IMR-90 (cell line): Measurements from ENCODE around the gene HERC3. TPM values are rescaled to one million over a fixed set of nuclear protein-coding genes. Genes with fewer than 3 reads are reported as not detected.
A peak's percentile ranks its signal among the peaks of the same experiment; 100 is the strongest.

Source experiments
- ATAC-seq: fragments of 200-7000 bp; cut with Tn5 transposase; 2 replicates; pipeline ENCODE4 v1.9.1; 2020; ENCODE audit warnings: low read depth, mild to moderate bottlenecking, moderate library complexity
- BruUV-seq: library from RNA; stranded (reverse); fragments of 400-500 nt; replicated peaks from 2 replicates; lab custom pipeline; 2021; lab: Mats Ljungman, UMichigan
- CTCF ChIA-PET: fragments of 300-600 bp; formaldehyde crosslinking; extraction: SDS; loops from one replicate; lab custom pipeline; 2021; ENCODE audit warnings: antibody characterized with exemption; lab: Yijun Ruan, JAX
- POLR2A ChIA-PET: fragments of 300-600 bp; sonication (Branson Sonifier 250); formaldehyde crosslinking; loops from one replicate; lab custom pipeline; 2022; ENCODE audit warnings: antibody characterized with exemption; ENCODE audit not compliant: unreplicated experiment; lab: Charles Lee
- DNase-seq: peaks from one replicate; pipeline ENCODE4 v3.0.0; 2013
- H2AFZ ChIP-seq: replicated peaks from 2 replicates; pipeline ENCODE3; 2013; ENCODE audit warnings: low read length, mild to moderate bottlenecking; ENCODE audit not compliant: poor library complexity
- H2AK5ac ChIP-seq: 2 replicates; pipeline ENCODE4 v1.6.1; 2013; ENCODE audit warnings: low read depth, low read length, inconsistent platforms
- H2AK9ac ChIP-seq: replicated peaks from 2 replicates; pipeline ENCODE3; 2013; ENCODE audit warnings: mild to moderate bottlenecking, low read depth, low read length, moderate library complexity; ENCODE audit not compliant: poor library complexity
- H2BK120ac ChIP-seq: 2 replicates; pipeline ENCODE4 v1.6.1; 2013; ENCODE audit warnings: low read depth, low read length, inconsistent platforms
- H2BK15ac ChIP-seq: 3 replicates; pipeline ENCODE4 v1.6.1; 2013; ENCODE audit warnings: low read depth, low read length, inconsistent platforms
- H2BK20ac ChIP-seq: 2 replicates; pipeline ENCODE4 v1.6.1; 2013; ENCODE audit warnings: low read depth, mild to moderate bottlenecking, inconsistent platforms, low read length, moderate library complexity
- H2BK5ac ChIP-seq: 2 replicates; pipeline ENCODE4 v1.6.1; 2013; ENCODE audit warnings: mild to moderate bottlenecking, low read depth, low read length, inconsistent platforms; ENCODE audit not compliant: poor library complexity, severe bottlenecking
- H3K14ac ChIP-seq: replicated peaks from 2 replicates; pipeline ENCODE4 v1.6.1; 2013; ENCODE audit warnings: low read depth, low read length, inconsistent platforms
- H3K18ac ChIP-seq: 2 replicates; pipeline ENCODE4 v1.6.1; 2013; ENCODE audit warnings: low read depth, low read length, control low read depth
- H3K23ac ChIP-seq: 2 replicates; pipeline ENCODE4 v1.6.1; 2013; ENCODE audit warnings: low read depth, low read length, inconsistent platforms
- H3K27ac ChIP-seq: 2 replicates; pipeline ENCODE4 v1.5.1; 2013; ENCODE audit warnings: mild to moderate bottlenecking, control low read depth, low read length; ENCODE audit not compliant: insufficient read depth
- H3K27me3 ChIP-seq: 2 replicates; pipeline ENCODE4 v1.6.1; 2013; ENCODE audit warnings: low read length; ENCODE audit not compliant: control insufficient read depth, insufficient read depth
- H3K36me3 ChIP-seq: 2 replicates; pipeline ENCODE4 v1.6.1; 2013; ENCODE audit warnings: low read length, mixed read lengths; ENCODE audit not compliant: control insufficient read depth, insufficient read depth
- H3K4ac ChIP-seq: 2 replicates; pipeline ENCODE4 v1.6.1; 2013; ENCODE audit warnings: low read depth, low read length, inconsistent platforms
- H3K4me1 ChIP-seq: 2 replicates; pipeline ENCODE4 v1.6.1; 2013; ENCODE audit warnings: low read length, mixed read lengths; ENCODE audit not compliant: control insufficient read depth, insufficient read depth
- H3K4me2 ChIP-seq: 2 replicates; pipeline ENCODE4 v1.6.1; 2013; ENCODE audit warnings: low read depth, mild to moderate bottlenecking, control low read depth, low read length, moderate library complexity
- H3K4me3 ChIP-seq: 2 replicates; pipeline ENCODE4 v1.5.1; 2013; ENCODE audit warnings: low read depth, mild to moderate bottlenecking, control low read depth, low read length, moderate library complexity; ENCODE audit not compliant: insufficient read depth
- H3K56ac ChIP-seq: 2 replicates; pipeline ENCODE4 v1.6.1; 2013; ENCODE audit warnings: low read length, inconsistent platforms; ENCODE audit not compliant: insufficient read depth; ENCODE audit errors: extremely low read depth
- H3K79me1 ChIP-seq, 2 experiments: 2 replicates each; pipeline ENCODE4 v1.6.1; 2013; ENCODE audit warnings: low read length in 2 of 2, inconsistent platforms in 1 of 2, low read depth in 1 of 2
- H3K9ac ChIP-seq: 2 replicates; pipeline ENCODE4 v1.6.1; 2013; ENCODE audit warnings: low read depth, low read length, control low read depth
- H3K9me1 ChIP-seq: 2 replicates; pipeline ENCODE4 v1.6.1; 2013; ENCODE audit warnings: low read length, inconsistent platforms; ENCODE audit not compliant: insufficient read depth
- H3K9me3 ChIP-seq: 2 replicates; pipeline ENCODE4 v1.6.1; 2013; ENCODE audit warnings: low read length; ENCODE audit not compliant: control insufficient read depth, insufficient read depth
- H4K20me1 ChIP-seq: 2 replicates; pipeline ENCODE4 v1.6.1; 2013; ENCODE audit warnings: low read length, inconsistent platforms; ENCODE audit not compliant: insufficient read depth
- H4K5ac ChIP-seq: 2 replicates; pipeline ENCODE4 v1.6.1; 2013; ENCODE audit warnings: mild to moderate bottlenecking, low read depth, low read length, control low read depth
- H4K8ac ChIP-seq, 2 experiments: 2 replicates each; pipeline ENCODE4 v1.6.1; 2013; ENCODE audit warnings: low read depth in 2 of 2, low read length in 2 of 2, control low read depth in 1 of 2, inconsistent platforms in 1 of 2
- H4K91ac ChIP-seq: 2 replicates; pipeline ENCODE4 v1.6.1; 2013; ENCODE audit warnings: low read depth, low read length, inconsistent platforms; ENCODE audit not compliant: insufficient read depth
- BHLHE40 ChIP-seq: fragments of 150-350 bp; IDR thresholded peaks from 2 replicates; pipeline ENCODE4 v1.6.1; 2016; ENCODE audit warnings: mild to moderate bottlenecking, low read depth, low read length
- CHD1 ChIP-seq: IDR thresholded peaks from 2 replicates; pipeline ENCODE4 v1.6.1; 2012; ENCODE audit warnings: low read depth, low read length, improper control_type of control experiment
- CTCF ChIP-seq: conservative IDR thresholded peaks from 2 replicates; pipeline ENCODE4 v1.5.1; 2012; ENCODE audit warnings: mild to moderate bottlenecking, low read depth, low read length, improper control_type of control experiment
- ELK1 ChIP-seq: fragments of 150-350 bp; IDR thresholded peaks from 2 replicates; pipeline ENCODE4 v1.6.1; 2016; ENCODE audit warnings: low read depth, mild to moderate bottlenecking, low read length, moderate library complexity, borderline replicate concordance
- FOS ChIP-seq: fragments of 150-350 bp; IDR thresholded peaks from 2 replicates; pipeline ENCODE4 v1.6.1; 2016; ENCODE audit warnings: low read depth, low read length
- MAFK ChIP-seq: IDR thresholded peaks from 2 replicates; pipeline ENCODE4 v1.6.1; 2012; ENCODE audit warnings: low read depth, low read length, improper control_type of control experiment
- NFE2L2 ChIP-seq: fragments of 150-350 bp; IDR thresholded peaks from 2 replicates; pipeline ENCODE4 v1.6.1; 2016; ENCODE audit warnings: low read depth, mild to moderate bottlenecking, low read length
- POLR2A ChIP-seq: IDR thresholded peaks from 2 replicates; pipeline ENCODE4 v1.6.1; 2012; ENCODE audit warnings: mild to moderate bottlenecking, low read depth, low read length
- RAD21 ChIP-seq: IDR thresholded peaks from 2 replicates; pipeline ENCODE4 v1.6.1; 2012; ENCODE audit warnings: low read length, improper control_type of control experiment
- RCOR1 ChIP-seq: IDR thresholded peaks from 2 replicates; pipeline ENCODE4 v1.6.1; 2012; ENCODE audit warnings: mild to moderate bottlenecking, low read length, improper control_type of control experiment; ENCODE audit not compliant: insufficient replicate concordance
- RFX5 ChIP-seq: IDR thresholded peaks from 2 replicates; pipeline ENCODE4 v1.8.0; 2012; ENCODE audit warnings: low read depth, mild to moderate bottlenecking, low read length, moderate library complexity
- SMC3 ChIP-seq: fragments of 150-350 bp; IDR thresholded peaks from 2 replicates; pipeline ENCODE4 v1.6.1; 2016; ENCODE audit warnings: low read depth, mild to moderate bottlenecking, antibody characterized with exemption, low read length, moderate library complexity
- USF2 ChIP-seq: fragments of 150-350 bp; IDR thresholded peaks from 2 replicates; pipeline ENCODE4 v1.6.1; 2017; ENCODE audit warnings: mild to moderate bottlenecking, antibody characterized with exemption, low read length, low read depth
- WGBS, 2 experiments: methylation state at CpG; one replicate each; pipeline versions ENCODE4 v1.1.5 to v1.1.7; 2013; ENCODE audit warnings: missing lambda C conversion rate in 2 of 2; ENCODE audit not compliant: insufficient read length in 1 of 2; ENCODE audit errors: extremely low coverage in 2 of 2; 5-methylcytosine and 5-hydroxymethylcytosine counted together
- dilution Hi-C: fragments of 300-500 bp; cut with HindIII; formaldehyde crosslinking; loops from one replicate; pipeline ENCODE4 v1.14.3; 2018; ENCODE audit warnings: low sequenced_read_pairs; ENCODE audit not compliant: unreplicated experiment
- in situ Hi-C: fragments of 300-500 bp; cut with MboI; formaldehyde crosslinking; loops from 3 replicates; pipeline ENCODE4 v1.14.3; 2019; ENCODE audit warnings: low sequenced_read_pairs, inconsistent platforms, mixed read lengths
- intact Hi-C: fragments of 100-400 bp; cut with micrococcal nuclease; formaldehyde crosslinking; loops from 2 replicates; pipeline ENCODE4 v1.10.0; 2022
- polyA plus RNA-seq, 3 experiments: library from polyadenylated mRNA; depleted of rRNA; stranded (reverse); fragments of >200 nt; gene quantifications; 2 replicates each; pipeline ENCODE4 v1.2.3, GENCODE V29; 2012; ENCODE audit warnings: low replicate concordance in 1 of 3
- total RNA-seq: library from RNA; depleted of rRNA; stranded (reverse); fragments of >200 nt; gene quantifications from 2 replicates; pipeline ENCODE4 v1.2.3, GENCODE V29; 2012

The HERC3 gene
- total and polyA plus RNA-seq, 2 of the 4 experiments (the other 2 are of a cell fraction) = 8.9 to 9.5 TPM

DNA sequence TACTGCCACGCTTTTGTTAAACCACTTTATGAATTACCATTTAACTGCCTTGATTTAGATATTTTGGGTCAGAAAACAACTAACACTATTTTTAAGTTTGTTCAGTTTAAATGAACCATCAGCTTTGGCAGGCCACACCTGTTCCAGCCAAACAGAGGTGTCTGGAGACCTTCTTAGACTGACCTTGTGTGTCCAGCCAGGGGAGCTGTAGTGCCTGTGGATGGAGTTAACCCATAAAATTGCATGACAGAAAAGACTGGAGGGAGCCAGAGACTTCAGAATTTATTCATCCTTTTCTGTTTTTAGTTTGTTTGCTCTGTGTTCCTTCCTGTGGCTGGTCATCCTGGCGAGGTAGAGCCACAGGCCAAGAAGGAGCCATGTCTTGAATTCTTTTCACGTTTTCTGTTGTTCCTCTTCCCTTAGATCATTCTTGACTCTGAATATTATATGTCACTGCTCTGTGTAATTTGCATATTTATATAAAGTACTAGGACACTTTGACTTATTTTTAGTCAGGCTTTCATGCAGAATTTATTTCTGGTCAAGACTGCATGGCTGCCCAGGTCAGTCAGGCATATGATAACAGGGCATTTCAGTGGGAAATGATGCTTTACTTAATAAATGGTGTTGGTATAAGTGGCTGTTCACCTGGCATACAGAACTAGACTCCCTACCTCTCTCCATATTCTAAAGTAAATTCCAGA is 26.7 kb downstream of the HERC3 start:
- Histone ChIP-seq H4K20me1 (no peaks in the 10 kb centered on the region), H3K9me1 (peaks cover 3% of the 10 kb centered on the region), H3K36me3 (no peaks in the 10 kb centered on the region), H3K18ac (no peak overlapping the region), H3K14ac (no peak overlapping the region), H3K4me1 (peaks cover 5% of the 10 kb centered on the region), H2BK20ac (no peak overlapping the region), H4K91ac (no peak overlapping the region), H3K56ac (no peak overlapping the region), H4K5ac (no peak overlapping the region), H3K23ac (no peak overlapping the region; the same call in 1 of the 2 replicates), H3K27me3 (no peaks in the 10 kb centered on the region), H2AFZ (no peak overlapping the region), H3K79me1 (peaks cover 11 to 42% of the 10 kb centered on the region in 2 experiments; a peak in 3 of 4 replicates), H2AK5ac (peak overlapping the region; percentile 34; the same call in 1 of the 2 replicates), H3K4ac (no peak overlapping the region), H2BK5ac (no peak overlapping the region), H3K9ac (no peak overlapping the region), H2BK15ac (no peak overlapping the region), H3K27ac (no peak overlapping the region), H4K8ac (no peak overlapping the region), H3K4me2 (no peak overlapping the region), H3K4me3 (no peak overlapping the region), H3K9me3 (no peaks in the 10 kb centered on the region), H2BK120ac (no peak overlapping the region), H2AK9ac (no peak overlapping the region)
- intact Hi-C loops = no loop called here
- ChIA-PET POLR2A (no interaction called here), CTCF (no interaction called here)
- WGBS, 2 experiments = no CpG with 5 or more reads among the region's 3 CpGs
- in situ Hi-C loops = no loop called here
- dilution Hi-C loops = no loop called here
- DNase-seq = no peak
- BruUV-seq = no TSS peak
- no peak for ATAC-seq
- TF ChIP-seq FOS = no peak
- TF ChIP-seq NFE2L2 = no peak
- no peak for TF ChIP-seq SMC3
- TF ChIP-seq RCOR1 = no peak
- TF ChIP-seq POLR2A = no peak
- TF ChIP-seq RAD21 = no peak
- TF ChIP-seq MAFK = no peak
- TF ChIP-seq RFX5 = no peak
- no peak for TF ChIP-seq CHD1
- TF ChIP-seq BHLHE40 = no peak
- no peak for TF ChIP-seq ELK1
- no peak for TF ChIP-seq CTCF
- TF ChIP-seq USF2 = no peak
